ENCODE data around the gene PSMA6.
"Not testable (repeated sequence)": the region's sequence is repeated elsewhere in the genome, so short reads cannot be mapped to it uniquely, and the experiment has no call there.

PSMA6 gene

DNA sequence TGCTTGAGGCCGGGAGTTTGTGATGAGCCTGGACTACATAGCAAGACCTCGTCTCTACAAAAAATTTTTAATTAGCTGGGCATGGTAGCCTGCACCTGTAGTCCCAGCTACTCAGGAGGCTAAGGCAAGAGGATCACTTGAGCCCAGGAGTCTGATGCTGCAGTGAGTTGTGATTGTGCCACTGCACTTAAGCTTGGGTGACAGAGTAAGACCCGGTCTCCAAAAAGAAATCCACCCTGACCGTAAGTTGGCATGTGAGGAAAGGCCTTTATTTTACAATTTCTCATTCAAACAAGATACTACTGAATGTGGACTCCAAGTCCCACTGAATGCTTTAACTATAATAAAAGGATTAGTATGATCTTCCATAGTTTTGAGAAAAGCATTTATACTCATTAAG lies 27.3 kb downstream of the PSMA6 start:
- DNase-seq (ENCODE audit: low read depth in 2 of 2): no peak

DNA sequence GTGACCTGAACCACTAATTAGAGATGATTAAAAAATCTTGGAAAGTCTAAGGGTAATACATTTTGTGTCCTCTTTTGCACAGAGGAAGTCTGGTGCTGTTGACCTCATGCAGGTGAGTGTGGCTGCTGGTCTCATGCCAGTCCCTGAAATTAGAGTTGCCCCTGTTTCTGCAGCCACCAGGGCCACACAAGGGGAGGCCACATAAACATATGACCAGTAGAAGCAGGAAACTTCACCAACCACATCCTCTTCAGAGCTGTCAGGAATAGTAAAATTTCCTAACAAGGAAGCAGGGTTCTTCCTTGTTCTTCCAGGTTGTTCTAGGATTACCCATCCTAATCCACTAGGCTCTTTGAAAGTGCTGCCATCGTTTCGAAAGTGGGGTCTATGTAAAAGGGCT lies 28.3 kb downstream of the PSMA6 start:
- no peak for DNase-seq (ENCODE audit: low read depth in 2 of 2)

DNA sequence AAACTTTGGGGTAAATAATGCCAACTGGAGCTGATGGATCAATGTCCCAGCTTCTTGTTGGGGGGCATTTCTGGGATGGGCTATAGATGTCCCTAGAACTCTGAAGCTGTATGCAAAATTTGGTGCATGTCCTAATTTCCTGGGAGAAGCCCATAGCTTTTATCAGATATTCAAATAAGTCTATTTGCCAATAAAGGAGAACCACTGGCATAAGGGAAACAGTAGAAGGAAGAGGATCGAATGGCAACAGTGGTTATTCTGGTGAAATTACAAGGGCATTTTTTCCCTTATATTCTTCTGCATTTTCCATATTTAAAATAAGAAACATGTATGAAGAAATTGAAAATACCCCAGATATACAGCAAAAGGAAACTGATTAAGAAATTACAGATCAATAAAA lies 34.2 kb downstream of the PSMA6 start:
- no peak for DNase-seq (ENCODE audit: low read depth in 2 of 2)

DNA sequence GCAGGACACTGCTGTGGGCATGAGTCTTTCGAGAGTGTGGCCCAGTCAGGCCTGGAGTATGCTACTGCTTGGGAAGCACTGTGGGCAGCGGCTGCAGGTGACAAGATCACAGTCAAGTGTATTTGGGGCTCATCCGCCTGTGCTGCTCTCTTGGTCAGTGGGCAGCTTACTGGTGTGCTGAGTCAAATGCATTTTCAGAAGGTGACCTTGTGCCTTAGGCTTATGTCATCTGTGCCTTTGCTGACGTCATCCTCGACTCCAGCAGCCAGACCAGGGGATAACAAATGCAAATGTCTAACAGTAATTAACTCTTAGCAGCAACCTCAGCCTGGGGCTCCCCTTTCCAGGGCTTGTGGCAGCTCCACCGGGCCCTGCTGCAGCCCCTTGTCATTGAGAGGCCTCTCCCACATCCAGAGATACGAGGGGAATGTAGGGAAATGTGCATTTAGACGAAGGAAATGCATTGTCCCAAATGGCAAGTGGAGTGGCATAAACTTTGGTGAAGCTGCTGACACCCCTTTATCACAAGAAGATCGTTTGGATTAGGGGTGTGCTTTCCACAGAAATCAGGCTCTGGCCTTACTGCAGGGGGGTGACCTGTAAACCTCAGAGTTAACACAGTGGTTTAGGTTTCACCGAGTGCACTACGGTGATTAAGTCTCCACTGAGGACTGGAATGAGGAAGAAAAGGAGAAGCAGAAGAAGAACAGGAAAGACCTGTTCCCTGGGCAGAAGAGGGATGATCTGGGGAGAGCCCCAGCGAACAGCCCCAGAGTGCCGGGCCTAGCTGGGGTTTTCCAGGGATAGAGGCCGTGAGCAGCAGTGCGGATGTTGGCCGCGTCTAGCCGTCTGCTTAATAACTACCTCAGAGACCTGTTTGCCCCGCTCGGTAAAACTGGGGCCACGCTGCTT lies 39.7 kb downstream of the PSMA6 start:
- DNase-seq (ENCODE audit: low read depth in 2 of 2): no peak

DNA sequence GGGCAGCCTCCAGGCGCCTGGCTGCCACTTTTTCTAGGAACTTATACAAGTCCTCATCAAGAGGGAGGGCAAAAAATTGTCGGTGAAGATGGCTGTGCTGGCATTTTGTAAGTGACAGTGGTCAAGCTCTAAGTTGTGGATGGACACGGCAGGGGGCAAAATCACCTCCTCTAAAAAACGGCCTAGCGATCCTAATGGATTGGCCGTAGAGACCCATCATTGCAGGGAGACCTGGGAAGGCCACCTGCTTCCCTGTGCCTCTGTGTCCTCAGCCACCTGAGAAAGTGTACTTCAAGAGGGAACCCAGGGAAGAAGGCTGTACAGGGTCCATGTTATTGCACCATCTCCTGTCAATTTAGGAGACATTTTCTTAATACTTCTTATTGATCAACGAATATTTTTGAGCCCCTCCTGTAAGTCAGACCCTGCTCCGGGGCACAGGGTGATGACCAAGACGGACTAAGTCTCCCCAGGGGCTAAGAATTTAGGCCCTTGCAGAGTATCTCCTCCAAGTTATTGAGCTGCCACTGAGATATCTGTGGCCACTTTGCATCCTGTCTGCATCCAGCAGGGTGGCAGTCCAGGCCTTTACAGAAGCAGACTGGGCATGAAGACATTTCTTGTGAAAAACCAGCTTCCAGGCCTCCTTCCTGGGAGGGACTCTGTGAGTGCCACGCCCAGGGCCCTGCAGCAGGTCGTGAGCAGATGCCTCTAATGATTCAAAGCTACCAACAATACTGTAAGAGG lies 40.5 kb downstream of the PSMA6 start:
- peak; percentile 34 to 49 for DNase-seq (ENCODE audit: low read depth in 2 of 2)

DNA sequence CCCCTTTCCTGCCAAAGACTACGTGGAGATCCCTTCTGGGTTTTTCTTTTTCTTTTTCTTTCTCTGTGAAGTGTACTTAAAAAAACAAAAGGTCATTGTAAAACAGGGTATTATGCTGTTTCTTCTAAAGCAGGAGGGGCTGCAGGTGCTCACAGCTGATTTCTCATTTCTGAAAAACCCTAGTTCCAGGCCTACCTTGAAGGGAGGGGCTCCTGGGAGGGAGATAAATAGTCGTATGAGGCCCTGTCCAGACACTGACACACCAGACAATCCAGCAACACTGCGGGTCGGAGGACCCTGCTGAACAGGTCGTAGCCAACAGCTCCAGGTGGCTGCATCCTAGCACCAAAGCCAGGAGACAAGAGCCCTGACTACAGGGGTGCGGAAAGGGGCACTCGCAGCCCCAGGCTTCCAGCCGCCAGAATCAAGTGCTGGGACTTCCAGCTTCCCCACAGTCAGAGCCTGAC lies 41.1 kb downstream of the PSMA6 start:
- no peak for DNase-seq (ENCODE audit: low read depth in 2 of 2)

DNA sequence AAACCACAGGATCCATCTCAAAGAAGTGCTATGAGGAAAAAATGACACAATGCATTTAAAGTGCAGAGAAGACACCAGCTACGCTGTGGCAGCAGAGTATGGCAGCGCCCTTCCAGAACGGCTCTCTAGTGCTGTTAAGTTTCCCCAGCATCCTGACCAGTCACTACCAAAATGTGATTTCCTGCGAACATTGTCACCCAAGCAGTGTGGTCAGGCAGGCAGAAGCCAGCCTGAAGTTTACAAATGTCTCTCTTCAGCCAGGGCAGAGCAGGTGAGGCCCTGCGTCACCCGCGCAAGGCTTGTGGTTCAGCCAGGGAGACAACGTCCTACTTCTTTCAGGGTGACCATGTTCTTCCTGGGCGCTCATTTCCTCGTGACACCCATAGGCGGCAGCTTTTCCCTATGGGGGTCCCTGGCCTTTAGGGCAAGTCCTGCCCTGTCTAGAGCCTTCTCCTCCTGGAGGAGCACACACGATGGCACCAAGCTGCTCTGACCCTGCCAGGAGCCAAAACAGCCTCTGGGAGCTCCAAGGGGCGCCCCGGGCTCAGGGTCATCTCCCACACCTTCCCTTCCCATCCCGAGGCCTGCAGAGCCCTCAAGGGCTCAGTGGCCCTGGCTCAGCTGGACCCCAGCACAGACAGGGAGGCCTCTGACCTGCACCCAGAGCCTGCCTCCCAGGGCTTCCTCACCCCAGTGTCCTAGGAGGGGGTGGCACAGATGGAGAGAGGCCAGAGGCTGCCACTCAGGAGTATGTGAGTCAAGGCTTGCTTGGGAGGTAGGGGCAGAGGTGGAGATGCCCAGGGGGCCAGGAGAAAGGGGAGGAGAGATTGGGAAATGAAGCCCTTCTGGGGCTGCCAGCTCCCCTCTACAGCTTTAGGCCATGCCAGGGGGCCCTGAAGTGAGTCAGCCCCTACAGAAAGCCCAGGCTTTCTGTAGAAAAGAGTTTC lies 41.9 kb downstream of the PSMA6 start:
- DNase-seq (ENCODE audit: low read depth in 2 of 2): peak in 1 of 2 donors; percentile 16

DNA sequence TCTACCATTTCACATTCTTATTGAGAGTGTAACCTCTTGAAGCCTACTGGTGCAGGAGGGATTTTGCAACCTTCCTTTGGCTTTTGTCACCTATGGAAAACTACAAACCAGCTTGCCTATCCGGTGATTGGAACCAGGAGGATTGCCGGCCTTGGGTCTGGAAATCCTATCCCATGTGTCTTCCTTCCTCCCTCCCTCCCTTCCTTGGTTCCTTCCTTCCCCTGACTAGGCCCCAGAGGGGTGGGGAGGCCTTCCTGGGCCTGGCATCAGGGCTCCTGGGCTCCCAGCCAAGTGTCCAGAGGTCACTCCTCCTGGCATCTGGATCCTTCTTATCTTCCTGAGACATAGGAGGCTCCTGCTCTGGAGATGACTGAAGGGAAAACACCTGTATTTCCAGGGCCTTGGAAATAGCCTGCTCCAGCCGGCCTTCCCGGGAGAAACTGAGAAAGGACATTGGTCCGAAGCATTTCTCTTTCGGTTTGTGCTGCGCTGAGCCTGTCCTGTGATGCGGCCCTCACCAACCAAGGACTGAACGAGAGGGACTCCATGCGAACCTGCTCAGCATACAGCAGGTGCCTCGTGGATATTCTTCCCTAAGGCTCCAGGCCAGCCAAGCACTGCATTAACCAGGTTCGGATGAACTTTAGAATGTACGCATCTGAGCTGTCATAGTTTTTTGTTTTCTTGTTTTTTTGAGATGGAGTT lies 43.4 kb downstream of the PSMA6 start:
- DNase-seq (ENCODE audit: low read depth in 2 of 2): no peak

DNA sequence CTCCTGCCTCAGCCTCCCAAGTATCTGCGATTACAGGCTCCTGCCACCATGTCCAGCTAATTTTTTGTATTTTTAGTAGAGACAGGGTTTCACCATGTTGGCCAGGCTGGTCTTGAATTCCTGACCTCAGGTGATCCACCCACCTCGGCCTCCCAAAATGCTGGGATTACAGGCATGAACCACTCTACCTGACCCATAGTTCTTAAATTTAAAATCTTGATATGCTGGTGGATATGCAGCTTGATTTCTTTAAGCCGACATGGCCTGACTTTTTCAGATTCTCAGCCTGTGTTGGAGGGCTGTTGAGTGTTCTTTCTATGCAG lies 44.0 kb downstream of the PSMA6 start:
- not testable (repeated sequence) for DNase-seq (ENCODE audit: low read depth in 2 of 2)

DNA sequence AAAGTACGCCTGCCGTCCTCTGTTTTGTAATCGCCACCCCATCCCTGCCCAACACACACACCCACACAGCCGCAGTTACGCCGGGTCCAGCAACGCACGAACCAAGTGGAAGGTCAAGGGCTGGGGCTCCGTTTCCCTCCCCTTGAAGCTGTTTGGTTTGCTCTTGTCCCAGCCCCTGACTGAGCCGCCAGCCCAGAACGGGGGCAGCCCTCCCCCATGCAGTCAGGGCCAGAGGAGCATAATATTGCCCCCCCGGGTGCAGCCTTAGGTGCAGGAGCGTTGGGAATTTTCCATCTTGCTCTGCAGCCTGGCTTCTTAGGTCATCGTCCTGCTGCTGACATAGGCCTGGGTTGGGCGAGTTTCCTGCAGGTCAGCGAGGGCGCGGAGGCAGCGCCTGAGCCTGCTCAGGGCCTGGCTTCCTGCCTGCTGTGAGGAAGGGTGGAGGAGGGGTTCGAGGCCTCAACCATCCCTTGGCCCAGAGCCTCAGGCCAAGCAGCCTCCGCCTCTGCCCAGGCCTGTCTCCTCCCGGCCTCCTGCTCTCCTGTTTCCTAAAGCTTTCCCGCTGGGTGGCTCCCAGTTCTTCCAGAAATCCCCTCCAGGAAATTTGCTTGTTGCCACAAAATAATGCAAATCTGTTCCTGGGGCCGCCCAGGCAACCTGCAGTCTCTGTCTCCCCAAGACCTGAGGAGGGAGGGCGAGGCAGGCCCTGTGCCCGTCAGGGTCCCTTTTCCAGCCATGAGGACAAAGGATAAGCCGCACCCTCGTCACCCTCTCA lies 44.5 kb downstream of the PSMA6 start:
- DNase-seq (ENCODE audit: low read depth in 2 of 2): no peak

DNA sequence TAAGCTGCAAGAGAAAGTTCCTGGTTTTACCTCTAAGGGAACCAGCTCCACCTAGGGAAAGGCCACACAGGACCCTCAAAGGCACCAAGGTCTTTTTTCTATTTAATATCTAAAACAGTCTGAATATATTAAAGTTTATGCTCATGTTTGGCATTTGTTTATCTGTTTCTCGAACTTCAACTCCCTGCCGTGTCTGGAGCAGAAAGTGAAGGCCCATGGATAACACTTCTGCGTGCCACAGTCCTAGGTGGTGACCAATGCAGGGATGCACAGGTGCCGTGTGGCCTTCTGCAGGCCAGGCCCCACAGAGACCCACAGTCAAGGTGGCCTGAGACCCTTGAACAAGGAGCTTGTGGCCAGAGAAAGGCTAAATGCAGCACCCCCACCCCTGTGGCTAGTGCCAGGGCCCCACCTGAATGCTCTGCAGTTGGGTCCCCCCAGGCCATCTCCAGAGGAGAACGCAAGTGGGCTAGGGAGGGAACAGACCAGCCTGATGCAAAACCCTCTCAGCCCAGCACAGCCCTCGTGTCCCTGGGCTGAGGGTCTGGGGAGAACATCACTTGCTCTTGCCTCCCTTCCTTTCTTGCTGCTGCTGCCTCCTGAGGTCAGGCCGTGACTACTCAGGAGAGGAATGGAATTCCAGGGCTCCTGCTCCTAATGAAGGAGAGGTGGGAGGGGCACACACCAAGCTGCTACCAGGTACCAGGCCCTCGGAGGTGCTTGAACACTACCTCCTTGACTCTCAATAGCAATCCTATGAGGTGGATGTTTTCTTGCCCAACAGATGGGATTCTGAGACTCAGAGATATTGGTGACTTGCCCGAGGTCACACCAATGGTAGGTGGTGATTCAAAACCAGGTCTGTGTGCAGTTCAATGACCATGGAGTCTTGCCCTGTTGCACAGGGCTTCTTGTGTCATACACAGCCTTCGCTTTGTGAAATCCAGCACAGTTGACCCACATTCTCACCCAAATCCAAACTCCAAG lies 45.4 kb downstream of the PSMA6 start:
- no peak for DNase-seq (ENCODE audit: low read depth in 2 of 2)

DNA sequence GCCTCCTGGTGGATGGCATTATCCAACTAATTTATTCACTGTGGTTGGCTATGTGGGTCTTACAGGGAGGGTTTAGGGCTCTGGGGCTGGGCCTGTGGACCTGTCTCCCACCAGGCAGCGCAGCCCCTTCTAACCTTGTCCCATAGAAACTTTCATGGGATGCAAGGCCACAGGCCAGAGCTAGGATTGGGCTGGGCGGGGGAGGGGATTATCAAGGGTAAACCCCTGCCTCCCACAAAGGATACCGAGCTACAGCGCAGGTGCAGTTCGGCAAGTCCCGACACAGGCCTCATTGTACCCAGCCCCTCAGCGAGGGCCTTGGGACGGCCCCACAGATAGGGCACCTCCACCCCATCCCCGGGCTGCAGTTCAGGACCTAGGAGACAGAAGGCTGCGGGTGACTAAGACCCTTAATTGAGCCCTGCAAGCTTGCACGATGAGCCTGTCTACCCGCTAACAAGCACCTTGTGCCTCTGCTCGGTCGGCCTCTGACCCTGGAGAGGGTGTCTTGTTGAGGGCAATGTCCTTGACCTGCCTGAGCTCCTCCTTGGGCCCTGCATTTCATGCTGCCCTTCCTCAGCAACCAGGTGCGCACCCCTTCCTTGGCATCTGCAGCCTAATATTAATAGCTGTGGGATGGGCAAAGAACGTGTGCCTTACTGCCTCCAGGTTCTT lies 46.7 kb downstream of the PSMA6 start:
- DNase-seq (ENCODE audit: low read depth in 2 of 2): no peak

DNA sequence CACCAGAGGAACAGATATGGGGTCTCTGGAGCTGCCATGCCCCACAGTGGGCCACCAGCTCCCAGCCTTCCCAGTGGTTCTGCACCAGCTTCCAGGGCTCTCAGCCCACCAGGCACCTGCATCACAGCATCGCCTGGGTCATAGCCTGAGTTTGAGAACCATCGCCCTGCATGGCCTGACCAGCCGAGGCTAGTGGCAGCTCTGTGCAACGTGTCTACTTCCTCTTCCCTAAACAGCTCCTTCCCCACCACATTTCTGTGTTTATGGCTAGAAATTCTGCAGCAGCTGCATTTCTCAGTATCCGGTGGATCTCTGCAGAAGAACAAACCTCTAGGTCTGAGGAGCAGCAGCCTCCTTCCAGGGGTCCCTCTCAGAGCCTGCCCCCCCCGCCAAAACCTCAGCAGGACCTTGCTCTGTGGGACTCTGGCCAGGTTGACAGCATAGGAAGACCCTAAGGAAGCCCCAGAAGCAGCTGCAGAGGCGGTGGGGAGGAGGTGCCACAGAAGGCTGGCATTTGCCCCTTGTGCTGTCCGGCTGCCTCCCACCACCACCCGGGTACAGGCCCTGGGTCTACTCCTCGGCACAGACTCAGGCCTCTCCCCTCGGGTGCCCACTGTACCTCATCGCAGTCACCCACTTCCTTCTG lies 47.7 kb downstream of the PSMA6 start:
- DNase-seq (ENCODE audit: low read depth in 2 of 2): no peak

DNA sequence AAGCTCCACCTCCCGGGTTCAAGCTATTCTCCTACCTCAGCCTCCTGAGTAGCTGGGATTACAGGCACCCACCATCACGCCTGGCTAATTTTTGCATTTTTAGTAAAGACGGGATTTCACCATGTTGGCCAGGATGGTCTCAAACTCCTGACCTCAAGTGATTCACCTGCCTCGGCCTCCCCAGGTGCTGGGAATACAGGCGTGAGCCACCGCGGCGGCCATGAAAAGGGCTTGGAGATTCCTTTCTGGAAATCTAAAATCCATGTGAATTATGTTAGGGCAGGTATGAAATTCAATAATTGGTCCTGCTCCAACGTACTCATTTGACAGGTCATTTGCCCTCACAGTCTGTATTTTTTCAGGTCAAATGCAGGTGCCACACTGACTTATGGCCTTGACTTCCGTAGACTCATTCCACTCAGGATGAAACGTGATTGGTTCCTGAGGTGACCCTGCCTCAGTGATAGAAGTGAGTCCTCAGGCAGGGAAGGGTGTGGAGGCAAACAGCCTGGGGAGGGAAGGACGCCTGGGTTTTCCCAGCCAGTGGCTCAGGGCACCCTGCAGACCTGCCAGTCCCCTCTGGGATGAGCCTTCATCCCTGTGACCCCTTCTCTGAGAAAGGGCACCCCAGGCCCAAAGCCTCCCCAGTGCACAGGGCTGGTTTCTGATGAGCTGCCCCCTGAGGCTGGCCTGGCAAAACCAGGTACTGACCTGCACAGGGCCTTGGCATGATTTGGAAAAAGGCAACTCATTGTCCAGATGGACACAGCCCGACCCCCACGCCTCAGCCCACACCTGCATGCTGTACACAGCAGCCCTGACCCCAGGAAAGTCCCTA lies 48.7 kb downstream of the PSMA6 start:
- no peak for DNase-seq (ENCODE audit: low read depth in 2 of 2)

DNA sequence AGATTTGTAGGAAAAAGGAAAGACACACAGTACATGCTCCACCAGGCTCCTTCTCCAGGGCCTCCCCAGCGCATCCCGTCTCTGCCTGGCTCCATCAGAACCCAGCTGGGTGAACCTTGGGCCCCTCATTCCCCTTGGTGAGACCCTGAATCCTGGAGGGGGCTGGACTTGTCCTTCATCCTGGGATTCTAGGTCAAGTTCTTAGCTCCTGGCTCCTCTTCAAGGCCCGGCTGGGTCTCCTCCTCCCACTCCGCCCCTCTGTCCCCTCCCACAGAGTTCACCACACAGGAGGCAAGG lies 49.2 kb downstream of the PSMA6 start:
- no peak for DNase-seq (ENCODE audit: low read depth in 2 of 2)

DNA sequence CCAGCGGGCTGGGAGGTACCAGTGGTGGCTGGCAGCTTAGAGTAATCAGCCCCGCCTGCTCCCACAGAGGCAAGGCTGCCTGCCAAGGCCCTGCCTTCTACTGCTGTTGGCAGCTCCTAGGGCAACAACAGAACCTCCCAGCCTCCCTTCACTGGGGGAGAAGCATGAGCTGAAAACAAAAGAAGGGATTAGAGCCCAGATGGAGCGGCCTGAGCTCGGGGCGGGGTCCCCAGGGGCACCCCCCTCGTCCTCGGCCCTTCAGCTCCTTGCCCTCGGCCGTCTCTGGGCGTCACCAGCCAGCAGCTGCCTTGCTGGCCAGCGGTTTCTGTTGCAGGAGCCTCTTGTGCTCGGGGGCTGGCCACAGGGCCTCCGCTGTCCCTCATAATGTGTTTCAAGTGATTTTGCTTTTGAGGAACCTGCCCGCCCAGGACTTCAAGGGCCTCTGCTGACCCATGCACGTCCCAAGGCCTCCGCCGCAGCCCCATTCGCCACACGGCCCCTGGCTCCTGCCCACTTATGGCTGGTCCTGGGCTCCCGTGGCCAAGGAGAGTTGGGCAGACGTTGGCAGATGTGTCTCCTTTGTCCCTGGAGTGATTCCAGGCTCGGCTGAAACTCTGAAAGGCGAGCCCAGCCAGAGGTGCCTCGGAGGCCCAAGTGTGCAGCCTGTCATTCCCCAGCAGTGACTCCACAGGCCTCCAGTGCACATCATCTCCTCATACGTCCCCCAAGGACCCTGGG lies 49.7 kb downstream of the PSMA6 start:
- no peak for DNase-seq (ENCODE audit: low read depth in 2 of 2)

DNA sequence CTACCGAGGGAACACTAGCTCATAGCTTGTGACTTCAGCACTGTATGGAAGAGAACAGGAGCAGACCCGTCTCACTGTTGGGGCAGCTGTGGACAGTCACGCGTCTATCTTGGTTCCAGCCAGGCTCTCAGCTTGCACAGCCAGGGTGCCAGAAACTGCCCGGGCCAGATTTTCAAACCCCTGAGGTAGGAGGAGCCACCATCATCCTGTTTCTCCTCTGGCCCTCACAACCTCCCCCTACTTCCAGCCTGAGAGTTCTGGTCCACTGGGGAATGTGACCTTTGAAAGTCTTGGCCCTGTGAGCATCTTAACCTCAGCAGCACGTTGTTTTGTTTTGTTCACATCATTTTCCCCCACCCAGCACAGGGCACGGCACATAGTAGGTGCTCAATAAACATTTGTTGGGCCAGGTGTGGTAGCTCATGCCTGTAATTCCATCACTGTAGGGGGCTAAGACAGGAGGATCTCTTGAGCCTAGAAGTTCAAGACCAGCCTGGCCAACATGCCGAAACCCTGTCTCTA lies 50.4 kb downstream of the PSMA6 start:
- DNase-seq (ENCODE audit: low read depth in 2 of 2): no peak
